Stomach (tissue), 4 donors: ENCODE measurements around the gene NEDD4.

Source experiments
- POLR2A ChIP-seq, 4 donors: fragments of 450-650 bp; IDR thresholded peaks; one replicate each; pipeline ENCODE4 v1.6.1; 2016; ENCODE audit warnings: antibody characterized with exemption in 4 of 4, control low read depth in 2 of 4, mild to moderate bottlenecking in 1 of 4, moderate library complexity in 1 of 4
- TF ChIP-seq, protein P1 (sequence below), 7 experiments: fragments of 450-650 bp in 4 of 7; fragments of 200-600 bp in 3 of 7; sonication (generic) in 3 of 7; IDR thresholded peaks; one replicate each; pipeline ENCODE4 v1.5.1; 2016 to 2019; ENCODE audit warnings: antibody characterized with exemption in 7 of 7, control low read depth in 2 of 7, mild to moderate bottlenecking in 1 of 7

DNA sequence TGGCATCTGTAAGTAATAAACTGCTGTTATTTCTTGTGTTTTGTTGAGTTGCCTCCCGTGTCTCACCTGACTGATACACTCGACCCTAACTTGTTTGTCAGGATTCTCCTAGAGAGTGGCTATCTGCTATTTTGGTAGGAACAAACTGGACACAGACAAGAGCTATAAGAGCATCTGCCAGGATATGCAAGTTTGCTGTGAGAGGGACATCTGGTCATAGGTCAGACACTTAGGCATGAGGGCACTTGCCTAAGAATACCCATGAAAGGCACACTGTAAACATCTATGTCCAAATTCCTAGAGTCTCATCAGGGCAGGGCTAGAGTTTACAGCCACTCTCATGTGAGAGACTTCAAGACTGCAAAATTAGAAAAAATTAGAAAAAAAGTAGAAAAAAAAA is 32.5 kb downstream of the NEDD4 start:
- TF ChIP-seq, protein P1, sequence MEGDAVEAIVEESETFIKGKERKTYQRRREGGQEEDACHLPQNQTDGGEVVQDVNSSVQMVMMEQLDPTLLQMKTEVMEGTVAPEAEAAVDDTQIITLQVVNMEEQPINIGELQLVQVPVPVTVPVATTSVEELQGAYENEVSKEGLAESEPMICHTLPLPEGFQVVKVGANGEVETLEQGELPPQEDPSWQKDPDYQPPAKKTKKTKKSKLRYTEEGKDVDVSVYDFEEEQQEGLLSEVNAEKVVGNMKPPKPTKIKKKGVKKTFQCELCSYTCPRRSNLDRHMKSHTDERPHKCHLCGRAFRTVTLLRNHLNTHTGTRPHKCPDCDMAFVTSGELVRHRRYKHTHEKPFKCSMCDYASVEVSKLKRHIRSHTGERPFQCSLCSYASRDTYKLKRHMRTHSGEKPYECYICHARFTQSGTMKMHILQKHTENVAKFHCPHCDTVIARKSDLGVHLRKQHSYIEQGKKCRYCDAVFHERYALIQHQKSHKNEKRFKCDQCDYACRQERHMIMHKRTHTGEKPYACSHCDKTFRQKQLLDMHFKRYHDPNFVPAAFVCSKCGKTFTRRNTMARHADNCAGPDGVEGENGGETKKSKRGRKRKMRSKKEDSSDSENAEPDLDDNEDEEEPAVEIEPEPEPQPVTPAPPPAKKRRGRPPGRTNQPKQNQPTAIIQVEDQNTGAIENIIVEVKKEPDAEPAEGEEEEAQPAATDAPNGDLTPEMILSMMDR (IDR thresholded peaks at IDR 0.05) = no peak
- no peak for TF ChIP-seq POLR2A (IDR thresholded peaks at IDR 0.05)
